ENCODE results near the gene SLC25A11. TPM values are rescaled to one million over a fixed set of nuclear protein-coding genes. Genes with fewer than 3 reads are reported as not detected.

The SLC25A11 gene
- total and polyA plus RNA-seq, 4 donors, result 34.8 to 72.1 (median 54.2) TPM

DNA sequence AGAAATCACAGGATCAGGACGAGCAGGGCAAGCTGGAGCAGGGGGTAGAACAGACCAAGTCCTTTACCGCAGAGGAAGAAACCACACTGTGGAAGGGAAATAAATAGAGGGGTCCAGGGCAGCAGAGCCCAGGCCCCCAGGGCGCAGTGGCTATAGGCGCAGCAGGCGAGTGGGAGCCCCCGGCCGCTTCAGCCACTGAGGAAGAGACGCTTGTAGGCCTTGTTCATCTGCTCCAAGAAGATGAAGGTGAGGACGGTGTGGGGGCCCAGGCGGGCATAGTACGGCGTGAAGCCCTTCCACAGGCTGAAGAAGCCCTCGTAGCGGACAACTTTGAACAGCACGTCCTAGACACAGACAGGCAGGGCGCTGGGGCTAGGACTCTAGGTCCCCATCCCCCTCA, 2.3 kb downstream of the SLC25A11 start:
- H3K36me3 ChIP-seq (ENCODE audit: control insufficient read depth in 4 of 4, insufficient read depth in 4 of 4, low read length in 4 of 4), result peaks cover under 1 to 16% (median 12%) of the 10 kb centered on the region in 4 donors
- H3K4me1 ChIP-seq (ENCODE audit: control insufficient read depth in 5 of 5, insufficient read depth in 5 of 5, low read length in 5 of 5), result peaks cover 4 to 34% (median 13%) of the 10 kb centered on the region in 5 donors
- H3K4me3 ChIP-seq, result no peak overlapping the region
- no peak overlapping the region for H3K9ac ChIP-seq (ENCODE audit: insufficient read depth in 1 of 2, low read length in 2 of 2)
- no peaks in the 10 kb centered on the region for H3K9me3 ChIP-seq (ENCODE audit: control insufficient read depth in 4 of 4, insufficient read depth in 3 of 4, low read length in 3 of 4)
- H3K27me3 ChIP-seq (ENCODE audit: control insufficient read depth in 3 of 3, insufficient read depth in 3 of 3, low read length in 2 of 3), result no peaks in the 10 kb centered on the region
- 94 to 96% methylated on average over 16 of the region's 16 CpGs for WGBS, 2 donors
- TF ChIP-seq, protein P1, sequence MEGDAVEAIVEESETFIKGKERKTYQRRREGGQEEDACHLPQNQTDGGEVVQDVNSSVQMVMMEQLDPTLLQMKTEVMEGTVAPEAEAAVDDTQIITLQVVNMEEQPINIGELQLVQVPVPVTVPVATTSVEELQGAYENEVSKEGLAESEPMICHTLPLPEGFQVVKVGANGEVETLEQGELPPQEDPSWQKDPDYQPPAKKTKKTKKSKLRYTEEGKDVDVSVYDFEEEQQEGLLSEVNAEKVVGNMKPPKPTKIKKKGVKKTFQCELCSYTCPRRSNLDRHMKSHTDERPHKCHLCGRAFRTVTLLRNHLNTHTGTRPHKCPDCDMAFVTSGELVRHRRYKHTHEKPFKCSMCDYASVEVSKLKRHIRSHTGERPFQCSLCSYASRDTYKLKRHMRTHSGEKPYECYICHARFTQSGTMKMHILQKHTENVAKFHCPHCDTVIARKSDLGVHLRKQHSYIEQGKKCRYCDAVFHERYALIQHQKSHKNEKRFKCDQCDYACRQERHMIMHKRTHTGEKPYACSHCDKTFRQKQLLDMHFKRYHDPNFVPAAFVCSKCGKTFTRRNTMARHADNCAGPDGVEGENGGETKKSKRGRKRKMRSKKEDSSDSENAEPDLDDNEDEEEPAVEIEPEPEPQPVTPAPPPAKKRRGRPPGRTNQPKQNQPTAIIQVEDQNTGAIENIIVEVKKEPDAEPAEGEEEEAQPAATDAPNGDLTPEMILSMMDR (IDR thresholded peaks at IDR 0.05; ENCODE audit: control extremely low read depth, extremely low read depth), result no peak
- ATAC-seq (ENCODE audit: insufficient read depth, low FRiP score) (no peak), DNase-seq (no peak)
- no peak overlapping the region for H3K27ac ChIP-seq (ENCODE audit: low read depth in 1 of 2, low read length in 1 of 2)

- no peak for DNase-seq
- H3K9ac ChIP-seq (ENCODE audit: insufficient read depth in 1 of 2, low read length in 2 of 2), result no peak overlapping the region
- H3K36me3 ChIP-seq (ENCODE audit: control insufficient read depth in 4 of 4, insufficient read depth in 4 of 4, low read length in 4 of 4), result peaks cover 0 to 13% (median 10%) of the 10 kb centered on the region in 4 donors
- TF ChIP-seq, protein P1 (IDR thresholded peaks at IDR 0.05; ENCODE audit: control extremely low read depth, extremely low read depth), result no peak
- ATAC-seq (ENCODE audit: insufficient read depth, low FRiP score), result no peak
- WGBS, 2 donors, result 92% methylated on average over 3 of the region's 3 CpGs
- H3K27ac ChIP-seq (ENCODE audit: low read depth in 1 of 2, low read length in 1 of 2), result no peak overlapping the region
- H3K9me3 ChIP-seq (ENCODE audit: control insufficient read depth in 4 of 4, insufficient read depth in 3 of 4, low read length in 3 of 4), result no peaks in the 10 kb centered on the region
- H3K27me3 ChIP-seq (ENCODE audit: control insufficient read depth in 3 of 3, insufficient read depth in 3 of 3, low read length in 2 of 3), result no peaks in the 10 kb centered on the region
- peaks cover 4 to 29% (median 10%) of the 10 kb centered on the region in 5 donors for H3K4me1 ChIP-seq (ENCODE audit: control insufficient read depth in 5 of 5, insufficient read depth in 5 of 5, low read length in 5 of 5)
- H3K4me3 ChIP-seq, result no peak overlapping the region
Measured at GRCh38 chr17:4936436-4936835, 3.4 kb downstream of the SLC25A11 start.

DNA sequence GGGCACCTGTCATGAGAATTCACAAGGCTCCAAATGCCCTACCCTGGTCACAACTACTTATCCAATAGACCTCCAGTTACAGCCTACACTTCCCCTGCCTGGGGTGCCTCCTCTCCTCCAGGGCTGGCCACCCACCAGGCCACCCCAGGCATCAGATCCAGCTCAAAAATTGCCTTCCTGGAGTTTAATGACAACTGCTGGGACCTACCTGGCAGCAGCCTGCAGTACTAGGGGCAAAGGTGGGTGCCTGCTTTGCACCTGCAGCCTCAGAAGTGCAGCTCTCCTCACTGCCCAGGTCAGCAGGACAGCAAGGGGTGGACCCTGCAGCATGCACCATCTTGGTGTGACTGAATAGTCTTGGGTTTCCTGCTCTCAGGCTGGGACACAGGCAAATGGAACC, 4.2 kb downstream of the SLC25A11 start:
- no peak for DNase-seq
- H3K27me3 ChIP-seq (ENCODE audit: control insufficient read depth in 3 of 3, insufficient read depth in 3 of 3, low read length in 2 of 3), result no peaks in the 10 kb centered on the region
- no peaks in the 10 kb centered on the region for H3K9me3 ChIP-seq (ENCODE audit: control insufficient read depth in 4 of 4, insufficient read depth in 3 of 4, low read length in 3 of 4)
- peak overlapping the region in 1 of 2 donors; percentile 37 for H3K27ac ChIP-seq (ENCODE audit: low read depth in 1 of 2, low read length in 1 of 2)
- TF ChIP-seq, protein P1 (IDR thresholded peaks at IDR 0.05; ENCODE audit: control extremely low read depth, extremely low read depth), result no peak
- H3K4me1 ChIP-seq (ENCODE audit: control insufficient read depth in 5 of 5, insufficient read depth in 5 of 5, low read length in 5 of 5), result peaks cover 4 to 21% (median 7%) of the 10 kb centered on the region in 5 donors
- H3K36me3 ChIP-seq (ENCODE audit: control insufficient read depth in 4 of 4, insufficient read depth in 4 of 4, low read length in 4 of 4), result peaks cover 0 to 13% (median 10%) of the 10 kb centered on the region in 4 donors
- ATAC-seq (ENCODE audit: insufficient read depth, low FRiP score), result no peak
- H3K4me3 ChIP-seq, result no peak overlapping the region
- no peak overlapping the region for H3K9ac ChIP-seq (ENCODE audit: insufficient read depth in 1 of 2, low read length in 2 of 2)

All from lung (tissue), 12 donors.